Trophoblast cell (in vitro differentiated cells and primary cell): ENCODE data around the gene CDK6.

ENCODE experiments used
- DNase-seq, 2 donors: peaks; one replicate each; pipeline ENCODE4 v3.0.0-alpha.2; 2016
- H2AFZ ChIP-seq: 2 replicates; pipeline ENCODE4 v1.6.1; 2013; ENCODE audit warnings: low read length, moderate library complexity, mild to moderate bottlenecking; ENCODE audit not compliant: insufficient read depth, poor library complexity
- H2AK5ac ChIP-seq: 2 replicates; pipeline ENCODE4 v1.6.1; 2013; ENCODE audit warnings: mild to moderate bottlenecking, low read length
- H2BK120ac ChIP-seq: 2 replicates; pipeline ENCODE4 v1.6.1; 2013; ENCODE audit warnings: low read length, mild to moderate bottlenecking, moderate library complexity; ENCODE audit not compliant: insufficient read depth, poor library complexity
- H2BK12ac ChIP-seq: 2 replicates; pipeline ENCODE4 v1.6.1; 2013; ENCODE audit warnings: mild to moderate bottlenecking, low read length, moderate library complexity
- H2BK5ac ChIP-seq: 2 replicates; pipeline ENCODE4 v1.6.1; 2013; ENCODE audit warnings: low read length, low read depth, moderate library complexity, mild to moderate bottlenecking; ENCODE audit not compliant: poor library complexity
- H3K14ac ChIP-seq: 2 replicates; pipeline ENCODE4 v1.6.1; 2013; ENCODE audit warnings: mild to moderate bottlenecking, low read length
- H3K18ac ChIP-seq: 2 replicates; pipeline ENCODE4 v1.6.1; 2013; ENCODE audit warnings: mild to moderate bottlenecking, low read length
- H3K23ac ChIP-seq: 2 replicates; pipeline ENCODE4 v1.6.1; 2013; ENCODE audit warnings: low read length
- H3K27ac ChIP-seq: 2 replicates; pipeline ENCODE4 v1.5.1; 2013; ENCODE audit warnings: low read depth, mild to moderate bottlenecking, inconsistent platforms, low read length, moderate library complexity
- H3K27me3 ChIP-seq: 2 replicates; pipeline ENCODE4 v1.6.1; 2013; ENCODE audit warnings: inconsistent platforms, mild to moderate bottlenecking, low read length, moderate library complexity; ENCODE audit not compliant: insufficient read depth
- H3K36me3 ChIP-seq, 2 experiments: 1 replicate in 1 of 2; 2 replicates in 1 of 2; pipeline ENCODE4 v1.6.1; 2013; ENCODE audit warnings: low read length in 2 of 2, mild to moderate bottlenecking in 2 of 2, moderate library complexity in 1 of 2; ENCODE audit not compliant: insufficient read depth in 2 of 2, control insufficient read depth in 1 of 2
- H3K4ac ChIP-seq: 2 replicates; pipeline ENCODE4 v1.6.1; 2013; ENCODE audit warnings: low read depth, mild to moderate bottlenecking, low read length, moderate library complexity
- H3K4me1 ChIP-seq, 2 experiments: 1 replicate in 1 of 2; 2 replicates in 1 of 2; pipeline ENCODE4 v1.6.1; 2013; ENCODE audit warnings: low read length in 2 of 2, mild to moderate bottlenecking in 2 of 2, moderate library complexity in 1 of 2; ENCODE audit not compliant: insufficient read depth in 2 of 2, control insufficient read depth in 1 of 2
- H3K4me2 ChIP-seq: 2 replicates; pipeline ENCODE4 v1.6.1; 2013; ENCODE audit warnings: inconsistent platforms, mild to moderate bottlenecking, low read length, moderate library complexity
- H3K4me3 ChIP-seq: 2 replicates; pipeline ENCODE4 v1.5.1; 2013; ENCODE audit warnings: mild to moderate bottlenecking, low read depth, low read length, inconsistent platforms
- H3K79me1 ChIP-seq: one replicate; pipeline ENCODE4 v1.6.1; 2013; ENCODE audit warnings: low read length
- H3K79me2 ChIP-seq: 2 replicates; pipeline ENCODE4 v1.6.1; 2013; ENCODE audit warnings: low read length, mild to moderate bottlenecking; ENCODE audit not compliant: control insufficient read depth, insufficient read depth, poor library complexity
- H3K9ac ChIP-seq: 2 replicates; pipeline ENCODE4 v1.6.1; 2013; ENCODE audit warnings: mild to moderate bottlenecking, low read length
- H3K9me3 ChIP-seq: 2 replicates; pipeline ENCODE4 v1.6.1; 2013; ENCODE audit warnings: low read depth, mild to moderate bottlenecking, control low read depth, inconsistent platforms, low read length; ENCODE audit not compliant: insufficient read depth
- H4K12ac ChIP-seq: 2 replicates; pipeline ENCODE4 v1.6.1; 2013; ENCODE audit warnings: low read depth, mild to moderate bottlenecking, low read length, moderate library complexity
- H4K8ac ChIP-seq: 2 replicates; pipeline ENCODE4 v1.6.1; 2013; ENCODE audit warnings: low read depth, mild to moderate bottlenecking, low read length, moderate library complexity
- H4K91ac ChIP-seq: one replicate; pipeline ENCODE4 v1.6.1; 2013; ENCODE audit warnings: low read depth, mild to moderate bottlenecking, low read length, moderate library complexity
- WGBS: extraction: QIAGEN DNeasy Blood & Tissue Kit; methylation state at CpG from one replicate; pipeline ENCODE4 v1.1.7; 2013; ENCODE audit warnings: missing lambda C conversion rate; ENCODE audit not compliant: insufficient read length, insufficient coverage; ENCODE audit errors: extremely low coverage; 5-methylcytosine and 5-hydroxymethylcytosine counted together

Gene CDK6

DNA sequence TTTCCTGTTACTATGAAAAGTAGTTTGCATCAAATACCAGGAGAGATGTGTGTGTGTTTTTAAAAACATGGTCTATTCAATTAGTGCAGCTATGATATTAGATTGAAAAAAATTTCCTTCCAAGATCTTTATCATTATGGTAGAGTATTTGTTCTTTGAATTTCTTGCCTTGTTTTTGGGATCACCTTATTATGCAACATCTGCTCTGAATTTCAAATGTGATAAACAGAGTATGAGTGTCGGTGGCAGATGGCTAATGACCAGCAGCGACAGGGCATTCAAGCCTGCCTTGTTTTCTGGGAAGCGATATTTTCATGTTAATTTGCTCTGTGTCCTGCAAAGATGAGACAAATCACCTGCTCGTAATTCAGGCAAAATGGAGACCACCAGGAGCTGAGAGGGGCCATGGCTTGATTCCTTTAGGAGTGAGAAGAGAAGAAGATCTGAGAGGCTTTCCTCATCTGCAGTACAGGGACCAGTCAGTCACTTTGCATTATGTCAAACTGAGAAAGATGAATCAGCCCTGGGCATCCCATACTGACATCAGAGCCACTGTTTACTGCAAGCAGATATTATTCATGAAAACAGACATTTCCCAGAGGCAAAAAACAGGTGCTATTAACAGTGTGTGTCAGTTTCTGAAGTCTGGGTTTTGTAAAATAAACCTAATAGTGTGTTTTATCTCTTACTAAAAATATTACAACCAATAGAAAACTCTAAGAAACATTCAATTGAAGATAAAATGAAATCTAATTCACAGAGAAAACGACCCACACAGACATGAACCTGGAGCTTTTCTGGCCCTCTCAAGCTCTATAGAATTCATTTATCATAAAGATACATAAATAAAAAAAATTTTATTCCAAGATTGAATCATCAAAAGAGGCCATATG lies 67.6 kb downstream of the CDK6 start:
- Histone ChIP-seq H3K27ac (no peak overlapping the region), H2AK5ac (no peak overlapping the region), H3K18ac (no peak overlapping the region), H3K4me2 (no peak overlapping the region), H4K12ac (no peak overlapping the region), H3K36me3 (peaks cover 0 to 3% of the 10 kb centered on the region in 2 experiments), H3K4me1 (peaks cover 4 to 9% of the 10 kb centered on the region in 2 experiments), H3K14ac (no peak overlapping the region), H3K4ac (no peak overlapping the region), H2BK5ac (no peak overlapping the region), H3K4me3 (no peak overlapping the region), H2BK120ac (no peak overlapping the region), H3K9ac (no peak overlapping the region), H3K9me3 (no peaks in the 10 kb centered on the region), H4K8ac (no peak overlapping the region), H3K79me2 (no peaks in the 10 kb centered on the region), H2BK12ac (no peak overlapping the region), H3K27me3 (no peaks in the 10 kb centered on the region), H3K23ac (no peak overlapping the region), H4K91ac (no peak overlapping the region), H2AFZ (no peak overlapping the region), H3K79me1 (peaks cover 1% of the 10 kb centered on the region)
- WGBS, result no CpG with 5 or more reads among the region's 5 CpGs
- no peak for DNase-seq

GRCh38 chr7:92767437-92767836 lies 68.9 kb downstream of the CDK6 start:
- Histone ChIP-seq H3K9ac (no peak overlapping the region), H2AFZ (no peak overlapping the region), H2BK120ac (no peak overlapping the region), H3K27me3 (no peaks in the 10 kb centered on the region), H3K9me3 (no peaks in the 10 kb centered on the region), H3K79me1 (peaks cover 1% of the 10 kb centered on the region), H4K8ac (no peak overlapping the region), H3K4me2 (no peak overlapping the region), H3K18ac (no peak overlapping the region), H3K27ac (no peak overlapping the region), H2BK5ac (no peak overlapping the region), H3K4ac (no peak overlapping the region), H4K12ac (no peak overlapping the region), H4K91ac (no peak overlapping the region), H2BK12ac (no peak overlapping the region), H3K79me2 (no peaks in the 10 kb centered on the region), H3K23ac (no peak overlapping the region), H3K4me1 (peaks cover 4 to 9% of the 10 kb centered on the region in 2 experiments), H3K36me3 (no peaks in the 10 kb centered on the region), H3K4me3 (no peak overlapping the region), H2AK5ac (no peak overlapping the region), H3K14ac (no peak overlapping the region)
- no peak for DNase-seq

- H3K9me3 ChIP-seq, result no peaks in the 10 kb centered on the region
- no CpG with 5 or more reads among the region's 3 CpGs for WGBS
- H2BK120ac ChIP-seq, result no peak overlapping the region
- DNase-seq, result peak; percentile 1 to 59
- H3K4me1 ChIP-seq, result peaks cover 4 to 9% of the 10 kb centered on the region in 2 experiments
- no peak overlapping the region for H4K8ac ChIP-seq
- H2BK5ac ChIP-seq, result no peak overlapping the region
- no peak overlapping the region for H3K23ac ChIP-seq
- H4K12ac ChIP-seq, result no peak overlapping the region
- H3K79me2 ChIP-seq, result no peaks in the 10 kb centered on the region
- H3K4me2 ChIP-seq, result no peak overlapping the region
- H3K18ac ChIP-seq, result no peak overlapping the region
- no peak overlapping the region for H3K4me3 ChIP-seq
- no peak overlapping the region for H3K27ac ChIP-seq
- no peak overlapping the region for H2AK5ac ChIP-seq
- H2AFZ ChIP-seq, result no peak overlapping the region
- peaks cover 1% of the 10 kb centered on the region for H3K79me1 ChIP-seq
- H4K91ac ChIP-seq, result no peak overlapping the region
- H3K27me3 ChIP-seq, result no peaks in the 10 kb centered on the region
- H3K14ac ChIP-seq, result no peak overlapping the region
- H3K36me3 ChIP-seq, result no peaks in the 10 kb centered on the region
- no peak overlapping the region for H3K9ac ChIP-seq
- H2BK12ac ChIP-seq, result no peak overlapping the region
- H3K4ac ChIP-seq, result no peak overlapping the region
Measured at GRCh38 chr7:92766461-92767003, 69.8 kb downstream of the CDK6 start.

DNA sequence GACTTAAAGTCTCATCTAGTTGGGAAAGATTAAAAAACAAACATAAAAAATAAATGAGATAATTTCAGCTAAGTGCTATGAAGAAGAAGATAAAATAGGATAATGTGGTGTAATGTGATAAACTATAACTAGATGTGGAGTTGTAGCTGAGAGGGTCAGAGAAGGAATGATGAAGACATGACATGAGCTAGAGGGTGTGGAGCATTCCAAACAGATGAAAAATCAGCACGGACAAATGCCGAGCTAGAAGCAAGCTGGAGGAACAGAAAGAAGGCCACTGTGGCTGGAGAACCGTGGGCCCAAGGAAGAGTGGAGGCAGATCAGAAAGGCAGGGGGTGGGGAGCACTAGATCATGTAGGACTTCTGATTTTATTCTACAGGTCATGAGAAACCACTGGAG lies 70.6 kb downstream of the CDK6 start:
- Histone ChIP-seq H3K4me2 (no peak overlapping the region), H3K27ac (no peak overlapping the region), H2AK5ac (no peak overlapping the region), H3K9ac (no peak overlapping the region), H4K12ac (no peak overlapping the region), H3K4me3 (no peak overlapping the region), H3K79me2 (no peaks in the 10 kb centered on the region), H3K27me3 (no peaks in the 10 kb centered on the region), H3K79me1 (peaks cover 1% of the 10 kb centered on the region), H3K4me1 (peaks cover 4 to 9% of the 10 kb centered on the region in 2 experiments), H2BK120ac (no peak overlapping the region), H2AFZ (no peak overlapping the region), H2BK5ac (no peak overlapping the region), H2BK12ac (no peak overlapping the region), H4K91ac (no peak overlapping the region), H3K18ac (no peak overlapping the region), H3K14ac (no peak overlapping the region), H3K23ac (no peak overlapping the region), H3K36me3 (no peaks in the 10 kb centered on the region), H3K9me3 (no peaks in the 10 kb centered on the region), H3K4ac (no peak overlapping the region), H4K8ac (no peak overlapping the region)
- no CpG with 5 or more reads among the region's 3 CpGs for WGBS
- DNase-seq, result peak; percentile 33 to 75
